Body of pancreas (tissue), 4 donors: Measurements from ENCODE around the gene SLC35E1. TPM values are rescaled to one million over a fixed set of nuclear protein-coding genes. Genes with fewer than 3 reads are reported as not detected.

Experiments
- ATAC-seq: fragments of 150-250 bp; one replicate; pipeline ENCODE4 v1.9.1; 2016
- DNase-seq, 4 donors: peaks; one replicate each; pipeline ENCODE4 v3.0.0-alpha.2; 2019
- H3K27ac ChIP-seq, 4 donors: fragments of 200-600 bp; sonication (generic); 1 replicate in 3 of 4; 2 replicates in 1 of 4; pipeline versions ENCODE4 v1.5.1 to v1.6.1; 2016 to 2019; ENCODE audit warnings: mild to moderate bottlenecking in 1 of 4, mixed read lengths in 1 of 4, moderate library complexity in 1 of 4
- H3K27me3 ChIP-seq, 2 donors: fragments of 200-600 bp; sonication (generic); one replicate each; pipeline ENCODE4 v1.6.0; 2016; ENCODE audit warnings: mild to moderate bottlenecking in 1 of 2
- H3K36me3 ChIP-seq, 2 donors: fragments of 200-600 bp; sonication (generic); replicated peaks in 1 of 2; 2 replicates each; pipeline ENCODE4 v1.5.1; 2016; ENCODE audit warnings: low read depth in 2 of 2; ENCODE audit not compliant: insufficient read depth in 1 of 2
- H3K4me1 ChIP-seq: fragments of 200-600 bp; sonication (generic); one replicate; pipeline ENCODE4 v1.6.0; 2016
- H3K4me3 ChIP-seq, 2 donors: fragments of 200-600 bp; sonication (generic); 1 replicate in 1 of 2; 2 replicates in 1 of 2; pipeline ENCODE4 v1.5.1; 2016 to 2019
- H3K9me3 ChIP-seq, 3 donors: fragments of 200-600 bp; sonication (generic); 1 replicate in 2 of 3; 2 replicates in 1 of 3; pipeline ENCODE4 v1.5.1; 2016
- CTCF ChIP-seq, 7 experiments: fragments of 450-650 bp in 4 of 7; fragments of 200-600 bp in 3 of 7; sonication (generic) in 3 of 7; IDR thresholded peaks; one replicate each; pipeline ENCODE4 v1.5.1; 2016 to 2019; ENCODE audit warnings: antibody characterized with exemption in 7 of 7
- POLR2A ChIP-seq, 3 donors: fragments of 450-650 bp; IDR thresholded peaks; one replicate each; pipeline ENCODE4 v1.6.1; 2016; ENCODE audit warnings: antibody characterized with exemption in 3 of 3, mild to moderate bottlenecking in 2 of 3
- WGBS, 2 donors: methylation state at CpG; one replicate each; pipeline ENCODE4 v1.1.5; 2017; 5-methylcytosine and 5-hydroxymethylcytosine counted together
- intact Hi-C: fragments of 100-400 bp; cut with DNase I; formaldehyde crosslinking; loops from one replicate; pipeline ENCODE4 v1.15.1; 2023
- total RNA-seq, 2 donors: library from RNA; depleted of rRNA; stranded (reverse); fragments of >200 nt; gene quantifications; one replicate each; pipeline ENCODE4 v1.1.0, GENCODE V29; 2016

SLC35E1 gene
- total RNA-seq, 2 donors from 2014 or later, result 27.0 to 66.3 TPM

GRCh38 chr19:16596399-16596798, 24.2 kb upstream of the SLC35E1 start:
- Histone ChIP-seq H3K36me3 (no peaks in the 10 kb centered on the region), H3K27ac (no peak overlapping the region), H3K9me3 (no peaks in the 10 kb centered on the region), H3K4me1 (peaks cover 34% of the 10 kb centered on the region), H3K27me3 (no peaks in the 10 kb centered on the region), H3K4me3 (no peak overlapping the region)
- intact Hi-C loops, result no loop called here
- TF ChIP-seq CTCF (IDR thresholded peaks at IDR 0.05), result no peak
- TF ChIP-seq POLR2A (IDR thresholded peaks at IDR 0.05), result no peak
- no peak for DNase-seq
- ATAC-seq, result no peak
- 91 to 95% methylated on average over 7 to 9 of the region's 9 CpGs for WGBS, 2 donors

GRCh38 chr19:16595097-16595496, 22.9 kb upstream of the SLC35E1 start:
- ATAC-seq (no peak), DNase-seq (no peak)
- intact Hi-C loops, result no loop called here
- TF ChIP-seq POLR2A (IDR thresholded peaks at IDR 0.05), result no peak
- no peak for TF ChIP-seq CTCF (IDR thresholded peaks at IDR 0.05)
- no peak overlapping the region for H3K4me3 ChIP-seq
- 81 to 92% methylated on average over 8 of the region's 8 CpGs for WGBS, 2 donors
- H3K4me1 ChIP-seq, result peaks cover 27% of the 10 kb centered on the region
- no peaks in the 10 kb centered on the region for H3K36me3 ChIP-seq
- H3K9me3 ChIP-seq, result no peaks in the 10 kb centered on the region
- no peak overlapping the region for H3K27ac ChIP-seq
- H3K27me3 ChIP-seq, result no peaks in the 10 kb centered on the region

- Histone ChIP-seq H3K27me3 (no peaks in the 10 kb centered on the region), H3K4me3 (no peak overlapping the region), H3K27ac (no peak overlapping the region), H3K4me1 (peaks cover 27% of the 10 kb centered on the region), H3K9me3 (no peaks in the 10 kb centered on the region), H3K36me3 (no peaks in the 10 kb centered on the region)
- DNase-seq (no peak), ATAC-seq (no peak)
- WGBS, 2 donors, result 59 to 71% methylated on average over 4 to 5 of the region's 5 CpGs
- TF ChIP-seq CTCF (IDR thresholded peaks at IDR 0.05) (no peak), POLR2A (IDR thresholded peaks at IDR 0.05) (no peak)
- intact Hi-C loops, result no loop called here
Measured at GRCh38 chr19:16594681-16595091, 22.5 kb upstream of the SLC35E1 start.

GRCh38 chr19:16594131-16594586, 21.9 kb upstream of the SLC35E1 start:
- DNase-seq (no peak), ATAC-seq (no peak)
- peaks cover 26% of the 10 kb centered on the region for H3K4me1 ChIP-seq
- H3K36me3 ChIP-seq, result no peaks in the 10 kb centered on the region
- no peak for TF ChIP-seq POLR2A (IDR thresholded peaks at IDR 0.05)
- no peak for TF ChIP-seq CTCF (IDR thresholded peaks at IDR 0.05)
- H3K27ac ChIP-seq, result no peak overlapping the region
- no peak overlapping the region for H3K4me3 ChIP-seq
- intact Hi-C loops, result no loop called here
- H3K27me3 ChIP-seq, result no peaks in the 10 kb centered on the region
- no peaks in the 10 kb centered on the region for H3K9me3 ChIP-seq
- WGBS, 2 donors, result 78 to 86% methylated on average over 6 to 10 of the region's 10 CpGs

GRCh38 chr19:16593181-16593580, 21.0 kb upstream of the SLC35E1 start:
- Histone ChIP-seq H3K36me3 (no peaks in the 10 kb centered on the region), H3K27me3 (no peaks in the 10 kb centered on the region), H3K4me3 (no peak overlapping the region), H3K27ac (no peak overlapping the region), H3K9me3 (no peaks in the 10 kb centered on the region), H3K4me1 (peaks cover 36% of the 10 kb centered on the region)
- ATAC-seq (no peak), DNase-seq (no peak)
- TF ChIP-seq CTCF (IDR thresholded peaks at IDR 0.05), result no peak
- TF ChIP-seq POLR2A (IDR thresholded peaks at IDR 0.05), result no peak
- 93 to 95% methylated on average over 2 to 4 of the region's 4 CpGs for WGBS, 2 donors
- intact Hi-C loops, result no loop called here
